Testis (tissue), 3 donors: Measurements from ENCODE around the gene SLC7A5. TPM values are rescaled to one million over a fixed set of nuclear protein-coding genes. Genes with fewer than 3 reads are reported as not detected.
"Not testable (repeated sequence)": the region's sequence is repeated elsewhere in the genome, so short reads cannot be mapped to it uniquely, and the experiment has no call there.

Source experiments
- DNase-seq: peaks from one replicate; pipeline ENCODE4 v3.0.0-alpha.2; 2019
- H3K27ac ChIP-seq, 2 donors: fragments of 200-600 bp; sonication (generic); one replicate each; pipeline ENCODE4 v1.5.1; 2019
- H3K27me3 ChIP-seq: fragments of 200-600 bp; sonication (generic); one replicate; pipeline ENCODE4 v1.5.1; 2019
- H3K36me3 ChIP-seq: fragments of 200-600 bp; sonication (generic); one replicate; pipeline ENCODE4 v1.5.1; 2017; ENCODE audit warnings: low read depth; ENCODE audit errors: missing control alignments
- H3K4me1 ChIP-seq: fragments of 200-600 bp; sonication (generic); one replicate; pipeline ENCODE4 v1.5.1; 2019
- H3K4me3 ChIP-seq, 2 donors: fragments of 200-600 bp; sonication (generic); one replicate each; pipeline ENCODE4 v1.5.1; 2017 to 2019
- H3K9me3 ChIP-seq: fragments of 200-600 bp; sonication (generic); one replicate; pipeline ENCODE4 v1.5.1; 2017
- CTCF ChIP-seq, 3 experiments: fragments of 450-650 bp in 2 of 3; fragments of 200-600 bp in 1 of 3; sonication (generic) in 1 of 3; IDR thresholded peaks; one replicate each; pipeline ENCODE4 v1.5.1; 2016 to 2019; ENCODE audit warnings: antibody characterized with exemption in 3 of 3, mild to moderate bottlenecking in 2 of 3, moderate library complexity in 1 of 3
- POLR2A ChIP-seq: fragments of 450-650 bp; IDR thresholded peaks from one replicate; pipeline ENCODE4 v1.6.1; 2017; ENCODE audit warnings: antibody characterized with exemption, mild to moderate bottlenecking, moderate library complexity
- WGBS, 2 donors: methylation state at CpG; one replicate each; pipeline ENCODE4 v1.1.5; 2018; 5-methylcytosine and 5-hydroxymethylcytosine counted together
- intact Hi-C: fragments of 100-400 bp; cut with DNase I; formaldehyde crosslinking; loops from one replicate; pipeline ENCODE4 v1.15.1; 2023; ENCODE audit warnings: low total_unique reads
- polyA plus RNA-seq: library from polyadenylated mRNA; stranded (reverse); fragments of 350-450 nt; fragmentation: Illumina TruSeq; extraction: RNeasy Lipid Tissue Mini Kit (QIAGEN cat#74804); gene quantifications from one replicate; pipeline ENCODE4 v1.2.3, GENCODE V29; 2014; ENCODE audit warnings: low read depth, low replicate concordance; ENCODE audit not compliant: insufficient read depth
- total RNA-seq, 2 donors: library from RNA; depleted of rRNA; stranded (reverse); fragments of >200 nt; gene quantifications; one replicate each; pipeline ENCODE4 v1.2.3, GENCODE V29; 2016

Gene SLC7A5
- total and polyA plus RNA-seq, 3 donors from 2014 or later = 179 to 290 (median 263) TPM

- DNase-seq, H3K4me3 ChIP-seq, H3K27me3 ChIP-seq, H3K9me3 ChIP-seq, intact Hi-C loops, H3K36me3 ChIP-seq: not testable (repeated sequence)
- Histone ChIP-seq H3K4me1 (peaks cover 42% of the 10 kb centered on the region), H3K27ac (peak overlapping the region; percentile 23 to 24)
- WGBS, 2 donors = 79 to 81% methylated on average over 9 to 18 of the region's 18 CpGs
These were observed 7.8 kb downstream of the SLC7A5 start for GRCh38 chr16:87861300-87862099.

GRCh38 chr16:87860553-87861299, 8.6 kb downstream of the SLC7A5 start:
- DNase-seq = no peak
- WGBS, 2 donors = 56 to 71% methylated on average over 17 to 26 of the region's 26 CpGs
- TF ChIP-seq POLR2A (no peak), CTCF (IDR thresholded peaks at IDR 0.05) (no peak)
- Histone ChIP-seq H3K4me3 (no peak overlapping the region), H3K9me3 (no peaks in the 10 kb centered on the region), H3K27me3 (no peaks in the 10 kb centered on the region), H3K36me3 (no peaks in the 10 kb centered on the region), H3K4me1 (peaks cover 48% of the 10 kb centered on the region), H3K27ac (peak overlapping the region; percentile 4 to 23)
- intact Hi-C loops = no loop called here

- Histone ChIP-seq H3K4me1 (peaks cover 63% of the 10 kb centered on the region), H3K27ac (peak overlapping the region in 1 of 2 donors; percentile 19)
- 55 to 69% methylated on average over 18 to 27 of the region's 27 CpGs for WGBS, 2 donors
- H3K36me3 ChIP-seq, H3K27me3 ChIP-seq, H3K4me3 ChIP-seq, H3K9me3 ChIP-seq, intact Hi-C loops: not testable (repeated sequence)
- DNase-seq = peak; percentile 71
These were observed 10.9 kb downstream of the SLC7A5 start for GRCh38 chr16:87858151-87858993.

- Histone ChIP-seq H3K4me1 (peaks cover 77% of the 10 kb centered on the region), H3K4me3 (no peak overlapping the region), H3K9me3 (no peaks in the 10 kb centered on the region), H3K36me3 (no peaks in the 10 kb centered on the region), H3K27ac (peak overlapping the region; percentile 31 to 59), H3K27me3 (no peaks in the 10 kb centered on the region)
- TF ChIP-seq CTCF (IDR thresholded peaks at IDR 0.05) = no peak
- no peak for TF ChIP-seq POLR2A
- DNase-seq = no peak
- 63 to 79% methylated on average over 15 of the region's 15 CpGs for WGBS, 2 donors
- intact Hi-C loops = no loop called here
These were observed 12.5 kb downstream of the SLC7A5 start for GRCh38 chr16:87856791-87857228.

- peak overlapping the region; percentile 31 to 59 for H3K27ac ChIP-seq
- no peak overlapping the region for H3K4me3 ChIP-seq
- intact Hi-C loops = no loop called here
- peaks cover 78% of the 10 kb centered on the region for H3K4me1 ChIP-seq
- TF ChIP-seq CTCF (IDR thresholded peaks at IDR 0.05) (no peak), POLR2A (no peak)
- 68 to 86% methylated on average over 10 to 23 of the region's 26 CpGs for WGBS, 2 donors
- no peaks in the 10 kb centered on the region for H3K27me3 ChIP-seq
- H3K36me3 ChIP-seq = no peaks in the 10 kb centered on the region
- DNase-seq = no peak
- no peaks in the 10 kb centered on the region for H3K9me3 ChIP-seq
These were observed 13.2 kb downstream of the SLC7A5 start for GRCh38 chr16:87855852-87856715.
